Hematopoietic multipotent progenitor cell treated with erythropoietin and hydrocortisone succinate and interleukin-3 and kit ligand, for 4 days (in vitro differentiated cells): ENCODE results near the gene PPIP5K2.
A peak's percentile ranks its signal among the peaks of the same experiment; 100 is the strongest.
"Not testable (repeated sequence)": the region's sequence is repeated elsewhere in the genome, so short reads cannot be mapped to it uniquely, and the experiment has no call there.

Experiments
- DNase-seq: peaks from one replicate; pipeline ENCODE4 v3.0.0-alpha.2; 2015

PPIP5K2 gene

DNA sequence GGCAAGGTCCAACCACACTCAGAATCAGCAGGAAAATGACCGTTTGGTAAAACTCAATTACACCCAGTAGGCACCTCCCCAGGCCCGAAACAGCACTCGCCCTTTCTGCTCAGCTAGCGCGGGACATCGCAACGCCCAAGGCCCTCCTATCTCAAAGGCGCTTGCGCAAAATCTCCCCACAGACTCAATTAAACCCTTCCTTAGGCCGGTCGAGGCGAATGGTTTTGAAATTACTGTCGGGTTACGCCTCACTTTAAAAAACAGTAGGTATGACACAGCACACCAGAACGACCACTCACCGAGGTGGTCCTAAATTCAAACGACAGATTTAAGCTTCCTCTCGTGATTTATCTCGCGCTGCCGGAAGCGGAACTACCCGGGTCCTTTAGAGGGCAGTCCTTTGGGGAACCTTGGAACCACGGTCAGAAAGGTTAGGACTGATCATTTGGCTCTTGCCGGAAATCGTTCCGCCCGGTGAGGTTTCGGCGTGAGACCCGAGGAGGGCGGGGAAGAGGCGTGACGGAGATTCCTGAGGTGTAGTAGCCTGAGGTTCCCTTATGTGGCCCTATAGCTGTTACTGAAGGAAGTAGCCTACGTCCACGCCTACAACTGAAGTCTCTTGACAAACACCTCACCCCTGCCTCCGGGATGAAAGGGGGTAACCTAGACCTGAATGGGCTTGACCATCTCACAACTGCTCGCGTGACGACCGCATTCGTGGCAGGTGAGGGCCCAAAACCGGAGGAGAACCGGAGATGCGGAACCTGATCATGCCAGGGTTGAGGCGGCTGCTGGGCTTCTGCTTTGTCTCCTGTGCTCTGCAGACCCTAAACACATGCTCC is at the start of gene PPIP5K2, which contains the start of gene GIN1:
TSS of gene PPIP5K2 (plus strand) at position 537 of the 842 bp plus-strand sequence. CDS start 9,289 bp downstream, outside the sequence.
TSS of gene GIN1 (minus strand) at position 374 of the 842 bp plus-strand sequence. CDS start 11,431 bp downstream, outside the sequence.
- DNase-seq = peak; percentile 99

DNA sequence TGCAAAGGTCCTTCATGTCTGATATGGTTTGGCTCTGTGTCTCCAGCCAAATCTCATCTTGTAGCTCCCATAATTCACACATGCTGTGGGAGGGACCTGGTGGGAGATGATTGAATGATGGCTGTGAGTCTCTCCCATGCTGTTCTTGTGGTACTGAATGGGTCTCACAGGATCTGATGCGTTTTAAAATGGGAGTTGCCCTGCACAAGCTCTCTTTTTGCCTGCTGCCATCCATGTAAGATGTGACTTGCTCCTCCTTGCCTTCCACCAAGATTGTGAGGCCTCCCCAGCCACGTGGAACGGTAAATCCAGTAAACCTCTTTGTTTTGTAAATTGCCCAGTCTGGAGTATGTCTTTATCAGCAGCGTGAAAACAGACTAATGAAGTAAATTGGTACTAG is 46.6 kb upstream of the PPIP5K2 start:
- DNase-seq = not testable (repeated sequence)

DNA sequence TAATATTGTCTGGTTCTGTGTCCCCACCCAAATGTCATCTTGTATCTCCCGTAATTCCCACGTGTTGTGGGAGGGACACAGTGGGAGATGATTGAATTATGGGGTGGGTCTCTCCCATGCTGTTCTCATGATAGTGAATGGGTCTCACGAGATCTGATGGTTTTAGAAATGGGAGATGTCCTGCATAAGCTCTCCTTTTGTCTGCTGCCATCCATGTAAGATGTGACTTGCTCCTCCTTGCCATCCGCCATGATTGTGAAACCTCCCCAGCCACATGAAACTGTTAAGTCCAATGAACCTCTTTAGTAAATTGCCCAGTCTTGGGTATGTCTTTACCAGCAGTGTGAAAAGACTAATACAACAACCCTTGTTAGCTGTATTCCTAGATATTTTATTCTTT is 44.7 kb upstream of the PPIP5K2 start:
- no peak for DNase-seq

DNA sequence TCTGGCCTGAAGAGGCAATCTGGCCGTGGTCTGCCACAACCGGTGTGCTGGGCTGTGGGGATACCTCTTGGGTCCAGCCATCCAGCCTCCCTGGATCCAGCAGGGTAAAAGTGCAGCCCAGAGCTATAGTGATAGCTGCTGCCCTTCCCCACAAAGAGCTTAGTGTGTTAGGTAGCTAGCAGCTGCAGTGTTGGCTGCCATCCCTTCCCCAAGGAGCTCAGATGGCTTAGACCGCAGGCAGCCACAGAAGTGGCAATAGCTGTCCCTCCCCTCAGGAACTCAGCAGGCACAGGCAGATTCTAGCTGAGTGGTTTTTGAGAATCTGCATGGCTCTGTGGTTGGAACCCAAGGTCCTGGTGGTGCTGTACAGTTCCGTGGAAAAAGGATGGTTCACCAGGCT is 40.3 kb upstream of the PPIP5K2 start:
- DNase-seq = no peak

DNA sequence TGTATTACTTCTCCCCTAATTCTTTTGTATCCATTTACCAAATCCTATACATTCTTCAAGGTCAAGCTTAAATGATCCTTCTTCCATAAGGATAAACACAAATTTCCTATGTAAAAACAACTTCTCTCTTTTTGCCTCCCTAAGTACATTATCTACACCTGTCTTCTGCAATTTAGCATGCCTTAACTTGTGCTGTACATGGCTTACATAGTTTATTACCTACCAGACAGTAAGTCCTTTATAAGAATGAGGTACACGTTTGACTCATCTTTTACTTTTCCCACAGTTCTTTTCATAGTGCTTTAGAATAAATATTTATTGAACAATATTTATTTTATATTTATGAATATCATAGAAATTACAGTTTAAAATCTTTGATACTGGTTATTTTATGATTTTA is 33.6 kb upstream of the PPIP5K2 start:
- no peak for DNase-seq

DNA sequence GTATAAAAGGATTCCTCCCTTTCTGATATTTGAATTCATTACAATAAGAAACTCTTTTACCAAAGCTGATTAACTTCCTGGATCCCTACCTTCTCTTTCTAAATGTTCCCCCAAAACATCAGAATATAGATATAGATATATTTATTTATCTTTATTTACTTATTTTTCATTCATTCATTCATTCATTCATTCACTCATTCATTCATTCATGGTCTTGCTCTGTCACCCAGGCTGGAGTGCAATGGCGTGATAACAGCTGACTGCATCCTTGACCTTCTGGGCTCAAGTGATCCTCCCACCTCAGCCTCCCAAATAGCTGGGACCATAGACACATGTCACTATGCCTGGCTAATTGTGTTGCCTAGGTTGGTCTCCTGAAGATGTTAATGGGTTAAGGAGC is 30.8 kb upstream of the PPIP5K2 start:
- no peak for DNase-seq

DNA sequence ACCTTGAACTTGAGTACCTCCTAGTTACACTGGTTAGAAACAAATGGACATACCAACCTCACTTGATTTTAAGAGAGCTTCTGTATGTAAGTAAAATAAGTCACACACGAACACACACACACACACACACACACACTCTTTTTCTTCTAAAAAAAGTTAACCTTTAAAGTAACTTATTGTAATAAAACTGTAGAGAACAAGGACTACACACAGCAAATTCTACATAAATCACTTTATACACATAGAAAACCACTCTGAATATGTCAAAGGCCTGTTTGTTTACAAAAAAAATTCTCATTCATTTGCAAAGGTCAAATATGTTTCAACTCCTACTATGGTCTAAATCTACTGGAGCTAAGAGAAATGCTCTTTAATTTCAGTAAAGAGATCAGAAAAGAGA is 29.3 kb upstream of the PPIP5K2 start:
- DNase-seq = no peak

DNA sequence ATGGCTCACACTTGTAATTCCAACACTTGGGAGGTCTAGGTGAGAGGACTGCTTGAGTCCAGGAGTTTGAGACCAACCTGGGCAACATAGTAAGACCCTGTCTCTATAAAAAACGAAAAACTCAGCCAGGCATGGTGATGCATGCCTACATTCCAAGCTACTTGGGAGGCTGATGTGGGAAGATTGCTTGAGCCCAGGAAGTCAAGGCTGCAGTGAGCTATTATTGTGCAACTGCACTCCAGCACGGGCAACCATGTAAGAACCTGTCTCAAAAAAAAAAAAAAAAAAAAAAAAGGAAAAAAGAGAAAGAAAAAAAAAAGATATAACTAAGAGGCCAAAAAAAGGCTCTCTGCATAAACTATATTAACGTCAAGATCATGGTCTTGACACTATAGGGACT is 27.4 kb upstream of the PPIP5K2 start:
- no peak for DNase-seq

DNA sequence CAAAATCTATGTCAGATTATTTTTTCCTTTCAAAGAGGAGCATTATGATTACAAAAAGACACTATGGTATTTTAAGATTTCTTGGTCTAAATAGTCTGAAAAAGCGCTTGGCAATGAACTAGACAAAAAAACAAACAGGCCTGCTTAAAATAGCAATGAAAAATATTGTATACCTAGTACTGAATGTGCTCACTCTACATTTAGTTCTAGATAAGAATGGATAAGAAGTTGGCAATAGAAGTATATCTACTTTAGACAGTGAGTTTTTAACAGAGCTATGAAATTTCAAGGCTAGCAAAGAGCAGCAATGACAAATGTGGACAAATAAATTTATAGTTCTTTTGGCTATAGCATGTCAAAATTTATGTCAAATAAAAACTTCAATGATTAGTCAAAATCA is 26.4 kb upstream of the PPIP5K2 start:
- no peak for DNase-seq

DNA sequence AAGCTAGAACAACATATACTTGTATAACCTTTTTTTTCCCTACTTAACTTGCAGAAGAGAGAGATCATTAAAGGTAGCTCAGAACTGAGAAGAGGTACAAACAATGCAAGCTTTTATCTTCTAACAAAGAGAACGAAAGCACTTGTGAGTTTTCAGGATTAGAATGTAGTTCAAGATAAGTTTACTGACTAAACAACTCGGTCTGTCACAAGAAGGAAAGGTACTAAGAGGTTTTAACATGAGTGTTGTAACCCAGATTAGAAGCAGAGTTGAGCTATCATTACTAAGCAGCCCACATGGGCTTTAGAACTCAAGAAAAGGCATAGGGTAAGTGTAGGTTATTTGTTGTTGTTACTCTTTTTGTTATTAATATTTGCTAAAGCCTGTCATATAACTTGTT is 25.4 kb upstream of the PPIP5K2 start:
- DNase-seq = peak; percentile 47

DNA sequence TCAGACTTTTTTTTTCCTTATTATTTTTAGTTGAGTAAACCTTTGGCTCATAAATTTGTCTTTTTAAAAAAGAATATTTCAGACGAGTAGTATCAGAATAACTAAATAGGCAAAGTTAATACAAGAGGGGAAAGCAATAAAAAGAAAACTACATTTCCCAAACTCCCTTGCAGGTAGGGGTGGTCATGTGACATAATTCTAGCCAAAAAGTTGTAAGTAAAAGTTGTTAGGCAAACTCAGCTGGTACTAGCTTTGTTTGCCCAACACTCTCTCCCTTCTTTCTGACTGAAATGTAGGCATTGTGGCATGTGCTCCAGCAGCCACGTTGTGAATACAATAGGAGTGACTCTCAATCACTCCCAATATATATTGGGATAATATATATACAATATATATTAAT is 21.1 kb upstream of the PPIP5K2 start:
- peak; percentile 27 for DNase-seq

DNA sequence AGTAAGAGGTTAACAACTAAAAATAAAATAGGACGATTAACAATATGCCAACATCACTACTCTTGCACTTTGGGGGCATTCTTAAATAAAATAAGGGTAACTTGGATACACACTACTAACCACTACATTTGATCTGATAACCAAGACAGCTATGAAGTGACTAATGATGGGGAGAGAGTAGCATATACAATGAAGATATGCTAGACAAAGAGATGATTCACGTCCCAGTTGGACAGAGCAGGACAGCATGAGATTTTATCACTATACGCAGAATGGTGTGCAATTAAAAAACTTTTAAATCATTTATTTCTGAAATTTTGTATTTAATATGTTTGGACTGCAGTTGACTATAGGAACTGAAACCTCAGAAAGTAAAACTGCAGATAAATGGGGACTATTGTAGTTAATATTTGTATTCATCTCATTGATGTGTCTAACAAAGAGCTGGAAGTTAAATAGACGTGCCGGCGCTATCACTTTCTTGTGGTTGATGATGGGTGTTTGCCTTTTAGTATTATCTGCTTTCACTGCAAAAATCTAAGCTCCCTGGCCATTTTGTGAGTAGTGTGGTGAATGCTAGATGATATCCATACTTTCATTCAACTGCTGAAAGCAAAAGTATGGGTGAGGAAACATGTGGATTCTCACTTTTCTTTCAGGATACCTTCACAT is 18.9 kb upstream of the PPIP5K2 start:
- peak; percentile 51 for DNase-seq

DNA sequence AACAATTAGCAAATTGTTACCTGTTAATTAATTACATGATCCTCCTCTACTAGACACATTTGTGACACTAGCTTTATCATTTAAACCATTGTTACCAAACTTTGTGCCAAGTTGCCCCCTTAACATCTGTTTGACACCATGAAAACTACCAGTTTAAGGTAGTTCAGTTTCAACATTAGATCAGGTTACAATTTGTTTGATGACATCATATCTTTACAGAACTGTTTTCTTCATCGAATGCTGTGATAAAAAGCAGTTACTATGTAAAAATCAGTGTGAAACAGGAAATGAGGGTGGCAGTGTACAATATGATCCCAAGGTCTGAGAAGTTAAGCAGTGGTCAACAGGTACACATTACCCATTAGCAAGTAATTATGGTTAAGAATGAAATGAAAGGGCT is 17.9 kb upstream of the PPIP5K2 start:
- no peak for DNase-seq

DNA sequence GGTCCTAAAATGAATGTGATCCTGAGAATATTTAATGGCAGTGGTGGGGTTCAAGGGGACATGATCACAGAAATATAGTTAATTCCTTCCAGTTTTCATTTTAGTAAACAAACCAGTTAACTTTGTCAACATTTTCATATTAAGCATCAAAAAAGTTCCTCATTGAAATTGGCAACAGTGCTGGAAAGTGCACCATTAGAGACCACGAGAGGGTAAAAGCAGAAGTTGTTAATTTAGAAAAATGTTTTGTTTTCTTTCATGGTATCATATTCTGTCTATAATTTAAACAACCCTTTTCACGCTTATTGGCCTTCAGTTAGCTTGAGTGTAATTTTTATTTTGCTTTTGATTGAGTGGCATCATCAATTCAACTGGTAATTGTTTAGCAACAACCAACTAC is 12.0 kb upstream of the PPIP5K2 start:
- DNase-seq = peak; percentile 41

DNA sequence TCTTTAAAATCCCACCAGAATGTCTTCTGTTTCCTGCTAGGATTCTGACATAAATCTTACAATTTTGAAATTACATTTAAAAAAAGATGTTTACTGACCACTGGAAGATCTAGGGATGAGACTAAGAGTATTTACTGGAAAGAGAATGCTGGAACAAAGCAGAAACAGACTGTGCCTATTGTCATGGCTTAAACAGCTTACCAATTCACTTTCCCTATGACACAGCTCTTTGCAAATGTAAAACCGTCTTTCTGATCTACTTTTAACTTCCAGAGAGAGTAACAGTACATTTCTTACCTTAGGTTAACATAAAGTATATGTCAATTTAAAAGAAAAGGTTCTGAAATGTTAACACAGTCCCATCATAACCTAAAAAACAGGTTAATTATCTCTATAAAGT is 10.8 kb upstream of the PPIP5K2 start:
- DNase-seq = no peak

DNA sequence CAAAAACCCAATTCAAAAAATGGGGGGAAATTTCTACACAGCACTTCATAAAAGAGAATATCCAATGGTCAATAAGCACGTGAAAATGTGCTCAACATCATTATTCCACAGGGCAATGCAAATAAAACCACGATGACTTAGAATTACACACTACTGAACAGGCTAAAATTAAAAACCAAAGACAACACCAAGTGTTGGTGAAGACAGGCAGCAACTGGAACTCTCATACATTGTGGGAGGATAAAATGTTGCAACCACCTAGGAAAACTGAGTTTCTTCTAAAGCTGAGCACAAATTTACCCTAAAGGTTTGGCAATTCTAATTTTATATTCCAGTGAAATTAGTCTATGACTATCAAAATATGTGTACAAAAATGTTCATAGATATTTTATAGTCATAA is 9.7 kb upstream of the PPIP5K2 start:
- DNase-seq = no peak

DNA sequence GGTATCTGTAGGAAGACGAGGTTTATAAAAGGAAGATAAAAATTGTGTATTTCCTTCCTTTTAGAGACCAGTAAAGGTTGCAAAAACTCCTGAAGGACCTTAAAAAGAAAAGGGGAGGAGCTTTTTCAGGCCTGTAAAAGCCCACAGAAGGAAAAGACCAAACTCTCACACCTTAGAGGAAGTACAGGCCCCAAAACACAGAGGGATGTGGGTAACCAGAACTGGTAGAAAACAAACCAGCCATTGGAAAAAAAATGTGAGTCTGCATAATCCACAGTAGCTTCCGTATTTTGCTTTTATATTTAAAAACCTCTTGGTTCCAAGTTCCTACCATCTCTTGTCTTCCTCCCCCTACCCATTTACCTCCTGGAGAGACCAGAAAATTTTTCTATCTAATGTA is 8.6 kb upstream of the PPIP5K2 start:
- DNase-seq = peak; percentile 81

DNA sequence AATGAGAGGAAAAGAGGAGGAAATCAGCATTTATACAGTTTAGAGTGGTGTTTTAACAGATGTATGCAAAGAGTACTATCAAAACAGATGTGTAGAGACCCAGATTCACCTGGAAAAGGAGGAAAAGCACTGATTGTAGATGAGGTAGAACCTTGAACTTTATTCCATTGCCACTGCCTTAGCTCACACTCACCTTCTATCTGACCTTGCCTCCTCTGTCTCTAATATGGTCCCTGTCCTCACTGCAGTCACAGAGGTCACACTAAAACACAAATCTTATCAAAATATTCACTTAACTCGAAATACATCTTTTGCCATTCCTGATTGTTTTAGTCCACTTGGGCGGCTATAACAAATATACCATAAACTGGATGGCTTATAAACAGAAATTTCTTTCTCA is 7.2 kb upstream of the PPIP5K2 start:
- no peak for DNase-seq

DNA sequence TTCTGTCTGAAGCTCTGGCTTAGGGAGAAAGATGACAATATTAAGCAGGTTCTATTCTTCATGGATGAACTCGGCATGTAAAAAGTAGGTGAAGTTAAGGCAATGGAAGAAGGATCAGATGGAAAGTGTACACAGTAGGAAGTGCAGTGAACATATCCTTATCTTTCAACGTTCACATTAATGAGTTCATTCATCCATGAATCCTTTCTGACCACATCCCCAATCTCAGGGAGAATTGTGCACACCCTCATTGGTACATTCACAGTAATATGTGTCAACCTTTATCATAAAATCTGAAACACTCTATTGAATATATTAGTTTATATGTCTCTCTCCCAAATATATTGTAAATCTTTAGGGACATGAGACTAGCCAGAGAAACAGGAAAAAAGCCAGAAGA is 5.7 kb upstream of the PPIP5K2 start:
- DNase-seq = no peak

DNA sequence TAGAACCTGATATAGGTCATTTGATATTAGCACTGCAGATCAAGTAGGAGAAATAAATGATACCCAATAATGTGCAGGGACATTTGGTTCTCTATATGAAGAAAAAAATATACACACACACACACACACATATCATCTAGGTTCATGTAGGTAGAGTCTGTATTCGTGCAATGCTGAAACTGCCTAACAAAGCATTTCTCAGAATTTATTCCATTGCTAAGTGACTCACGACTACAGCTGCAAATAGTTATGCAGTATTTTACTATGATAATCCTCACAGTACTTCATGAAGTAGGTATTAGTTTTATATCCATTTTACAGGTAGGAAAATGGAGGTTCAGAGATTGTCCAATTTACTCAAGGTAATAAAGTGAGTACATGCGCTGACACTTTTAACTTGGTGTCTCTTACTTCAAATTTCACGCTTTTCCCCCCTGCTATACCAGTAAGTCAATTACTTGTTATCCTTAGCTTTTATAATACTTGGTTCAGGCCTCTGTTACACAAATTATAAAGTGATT is 2.6 kb upstream of the PPIP5K2 start:
- DNase-seq = no peak

DNA sequence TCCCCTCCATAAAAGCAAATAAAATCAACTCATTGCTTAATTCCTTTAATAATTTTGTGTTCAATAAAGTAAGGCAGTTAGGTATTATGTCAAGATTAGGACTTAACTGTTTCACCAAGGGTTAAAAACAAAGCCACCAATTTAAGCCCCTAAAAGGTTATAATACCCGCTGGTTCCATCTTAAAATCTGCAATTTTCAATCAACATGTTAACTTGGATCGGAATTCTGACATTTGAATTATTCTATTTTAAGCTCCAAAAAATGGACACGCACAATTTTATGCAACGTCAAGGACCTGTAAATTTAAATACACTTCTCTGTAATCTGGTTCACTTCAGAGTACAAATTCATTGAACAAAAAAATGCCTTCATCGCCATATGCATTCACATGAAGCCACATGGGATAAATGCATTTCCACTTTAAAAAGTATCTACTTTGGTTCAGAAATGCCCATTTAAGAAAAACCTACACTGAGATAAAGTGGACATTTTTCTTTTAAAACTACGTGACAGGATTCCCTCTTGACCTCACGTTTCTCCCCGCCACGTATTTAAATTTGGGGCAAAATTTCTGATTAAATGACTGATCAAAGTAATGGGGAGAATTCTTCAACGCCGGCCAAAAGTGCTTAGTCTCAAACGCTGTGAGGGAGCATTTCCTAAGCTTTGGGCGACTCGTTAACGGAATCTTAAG is 884 bp upstream of the PPIP5K2 start:
- DNase-seq = peak; percentile 61

DNA sequence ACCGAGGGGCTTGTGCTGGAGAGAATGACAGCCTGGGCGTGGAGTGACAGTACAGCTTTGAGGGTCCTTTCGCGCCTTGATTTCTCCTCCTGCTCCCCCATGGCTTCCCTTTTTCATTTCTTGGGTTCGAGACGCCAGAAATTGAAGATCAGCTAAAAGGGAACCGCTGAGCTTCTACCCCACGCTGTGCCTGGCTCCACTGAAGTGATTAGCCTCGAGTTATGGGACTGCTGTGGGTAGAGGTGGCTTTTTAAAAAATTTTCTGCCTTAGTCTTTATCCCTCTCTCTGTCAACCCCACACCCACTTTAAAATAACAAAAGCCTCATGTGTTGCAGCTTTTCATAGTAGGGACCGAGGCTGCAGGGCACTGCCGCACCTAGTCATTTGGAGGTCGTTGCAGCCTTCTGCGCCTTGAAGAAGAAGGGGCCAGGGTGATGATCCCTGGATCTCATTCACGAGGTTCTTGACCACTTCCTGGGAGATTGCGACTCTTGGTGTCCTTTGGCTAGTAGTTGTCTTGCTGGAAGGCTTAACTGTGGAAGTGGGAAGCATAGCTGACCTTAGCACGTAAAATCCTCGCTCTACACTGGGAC is 603 bp downstream of the PPIP5K2 start:
- peak; percentile 53 for DNase-seq

DNA sequence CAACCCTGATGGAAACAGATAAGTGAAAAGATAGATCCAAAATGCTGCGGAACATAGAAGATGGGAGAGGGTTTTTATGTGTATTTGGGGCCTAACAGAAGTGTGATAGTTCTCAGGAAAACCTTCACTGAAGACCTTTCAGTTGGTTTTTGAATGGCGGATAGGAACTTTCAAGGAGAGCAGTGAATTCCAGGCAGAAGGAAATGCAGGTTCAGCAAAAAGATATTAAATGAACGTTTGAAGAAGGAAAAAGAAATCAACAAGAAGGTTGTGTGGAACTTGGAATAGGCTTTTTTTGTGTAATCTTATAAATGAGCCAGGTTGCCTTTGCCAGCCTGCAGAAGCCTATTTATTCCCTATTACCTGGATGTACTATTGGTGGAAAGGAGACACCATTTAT is 2.1 kb downstream of the PPIP5K2 start:
- DNase-seq = no peak
